ENCODE measurements around the gene ACIN1.

Gene ACIN1

GRCh38 chr14:23077962-23078361, 17.0 kb downstream of the ACIN1 start:
- Histone ChIP-seq H3K4me3 (ENCODE audit: low read depth, low read length) (peak overlapping the region; percentile 37), H3K27ac (ENCODE audit: low read depth, low read length) (peak overlapping the region; percentile 93), H3K36me3 (ENCODE audit: insufficient read depth, low read length) (peaks cover 40% of the 10 kb centered on the region)

DNA sequence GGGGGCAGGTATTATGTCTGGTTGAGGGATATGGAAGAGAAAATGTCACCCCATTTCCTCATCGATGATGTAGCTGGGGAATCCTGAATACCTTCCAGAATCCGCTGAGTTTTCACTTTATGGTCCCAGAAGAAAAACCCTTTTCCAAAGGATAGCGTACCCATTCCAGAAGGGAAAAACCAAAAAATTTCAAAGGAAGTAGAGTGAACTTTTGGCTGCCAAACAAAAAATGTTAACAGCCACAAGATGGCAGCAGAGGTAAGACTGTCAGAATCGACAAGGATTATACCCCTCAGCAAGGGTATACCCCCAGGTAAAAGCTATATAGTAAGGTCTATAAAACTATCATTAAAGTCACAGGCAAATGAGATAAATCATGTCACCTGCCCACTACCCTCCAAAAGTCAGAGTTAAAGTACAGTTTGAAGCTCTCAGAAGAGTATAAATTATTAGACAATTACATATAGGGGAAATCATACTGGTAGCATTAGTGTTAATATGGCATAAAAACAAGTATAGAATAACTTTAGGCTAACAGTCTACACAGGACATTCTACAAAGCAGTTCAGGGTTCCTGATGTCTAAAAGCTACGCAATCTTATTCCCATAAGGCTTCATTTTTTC, 18.0 kb downstream of the ACIN1 start:
- peaks cover 19% of the 10 kb centered on the region for H3K79me2 ChIP-seq (ENCODE audit: control insufficient read depth, insufficient read depth, low read length, unreplicated experiment)
- H3K4me3 ChIP-seq (ENCODE audit: low read depth, low read length), result peak overlapping the region; percentile 37; the same call in 1 of the 2 replicates
- peak overlapping the region; percentile 93 for H3K27ac ChIP-seq (ENCODE audit: low read depth, low read length)
- H3K36me3 ChIP-seq (ENCODE audit: insufficient read depth, low read length), result peaks cover 48% of the 10 kb centered on the region
- H3K4me1 ChIP-seq (ENCODE audit: control insufficient read depth, insufficient read depth, low read length, unreplicated experiment), result peaks cover 59% of the 10 kb centered on the region
- H3K27me3 ChIP-seq (ENCODE audit: insufficient read depth, low read length), result no peaks in the 10 kb centered on the region
- H2AFZ ChIP-seq (ENCODE audit: low read length, unreplicated experiment), result no peak overlapping the region

More at GRCh38 chr14:23077962-23078361, 17.0 kb downstream of the ACIN1 start:
- Histone ChIP-seq H3K27me3 (ENCODE audit: insufficient read depth, low read length) (no peaks in the 10 kb centered on the region), H2AFZ (ENCODE audit: low read length, unreplicated experiment) (no peak overlapping the region), H3K4me1 (ENCODE audit: control insufficient read depth, insufficient read depth, low read length, unreplicated experiment) (peaks cover 50% of the 10 kb centered on the region), H3K79me2 (ENCODE audit: control insufficient read depth, insufficient read depth, low read length, unreplicated experiment) (peaks cover 19% of the 10 kb centered on the region)

DNA sequence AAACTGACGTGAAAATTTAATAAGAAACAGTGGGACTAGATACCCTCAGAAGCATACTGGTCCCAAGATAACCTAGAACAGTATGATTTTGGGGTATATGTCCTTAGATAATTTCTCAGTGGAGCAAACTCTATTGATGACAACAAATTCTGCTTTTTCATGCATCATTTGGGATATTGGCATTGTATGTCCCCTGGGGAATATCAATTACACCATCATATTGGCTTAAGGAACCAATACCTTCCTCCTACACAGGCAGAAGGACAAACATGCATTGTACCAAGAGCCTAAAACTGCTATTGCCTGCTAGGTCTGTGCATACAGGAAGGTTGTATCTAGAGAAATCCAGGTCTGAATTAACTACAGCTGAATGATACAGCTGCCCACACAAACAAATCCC, 20.0 kb downstream of the ACIN1 start:
- Histone ChIP-seq H3K36me3 (ENCODE audit: insufficient read depth, low read length) (peaks cover 34% of the 10 kb centered on the region), H3K27ac (ENCODE audit: low read depth, low read length) (no peak overlapping the region), H3K27me3 (ENCODE audit: insufficient read depth, low read length) (no peaks in the 10 kb centered on the region), H3K4me1 (ENCODE audit: control insufficient read depth, insufficient read depth, low read length, unreplicated experiment) (peaks cover 47% of the 10 kb centered on the region), H3K79me2 (ENCODE audit: control insufficient read depth, insufficient read depth, low read length, unreplicated experiment) (peaks cover 33% of the 10 kb centered on the region), H3K4me3 (ENCODE audit: low read depth, low read length) (no peak overlapping the region), H2AFZ (ENCODE audit: low read length, unreplicated experiment) (no peak overlapping the region)

GRCh38 chr14:23071921-23072539, 22.9 kb downstream of the ACIN1 start:
- Histone ChIP-seq H2AFZ (ENCODE audit: low read length, unreplicated experiment) (no peak overlapping the region), H3K4me3 (ENCODE audit: low read depth, low read length) (peak overlapping the region; percentile 92), H3K79me2 (ENCODE audit: control insufficient read depth, insufficient read depth, low read length, unreplicated experiment) (peaks cover 58% of the 10 kb centered on the region), H3K4me1 (ENCODE audit: control insufficient read depth, insufficient read depth, low read length, unreplicated experiment) (peaks cover 41% of the 10 kb centered on the region), H3K36me3 (ENCODE audit: insufficient read depth, low read length) (peaks cover 39% of the 10 kb centered on the region), H3K27me3 (ENCODE audit: insufficient read depth, low read length) (no peaks in the 10 kb centered on the region), H3K27ac (ENCODE audit: low read depth, low read length) (peak overlapping the region; percentile 71)

DNA sequence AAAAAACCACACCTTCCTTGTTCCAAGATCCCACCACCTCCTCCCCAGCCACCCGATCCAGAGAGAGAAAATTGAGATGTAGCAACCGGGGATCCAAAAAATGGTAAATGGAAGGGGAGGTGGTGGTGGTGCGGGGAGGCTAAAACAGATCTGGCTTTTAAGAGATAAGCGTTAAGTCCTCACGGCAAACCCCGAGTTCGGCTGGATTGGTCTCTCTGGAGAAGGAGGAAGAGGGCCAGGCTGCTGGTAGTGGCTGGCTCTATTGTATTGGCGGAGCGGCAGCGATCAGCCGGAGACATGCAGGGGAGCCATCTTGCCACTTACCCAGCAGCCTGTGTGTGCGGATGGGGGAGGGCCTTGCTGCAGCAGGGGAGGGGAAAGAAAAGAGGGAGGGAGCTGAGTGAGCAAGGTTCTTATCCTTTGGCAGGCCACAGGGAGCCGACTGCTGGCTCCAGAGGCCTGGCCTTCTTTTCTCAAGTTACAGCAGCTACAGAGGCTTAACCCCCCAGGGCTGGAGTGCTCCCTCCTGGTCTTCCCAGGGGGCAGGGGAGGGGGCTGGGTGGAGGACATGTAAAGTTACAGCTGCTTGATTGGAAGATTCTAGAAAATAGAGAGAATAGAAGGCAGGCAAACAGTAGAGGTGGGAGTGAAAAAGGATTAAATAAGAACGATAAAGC, 23.6 kb downstream of the ACIN1 start:
- peaks cover 37% of the 10 kb centered on the region for H3K4me1 ChIP-seq (ENCODE audit: control insufficient read depth, insufficient read depth, low read length, unreplicated experiment)
- H3K36me3 ChIP-seq (ENCODE audit: insufficient read depth, low read length), result peaks cover 36% of the 10 kb centered on the region
- H3K27ac ChIP-seq (ENCODE audit: low read depth, low read length), result peak overlapping the region; percentile 71
- H3K79me2 ChIP-seq (ENCODE audit: control insufficient read depth, insufficient read depth, low read length, unreplicated experiment), result peaks cover 59% of the 10 kb centered on the region
- no peak overlapping the region for H2AFZ ChIP-seq (ENCODE audit: low read length, unreplicated experiment)
- no peaks in the 10 kb centered on the region for H3K27me3 ChIP-seq (ENCODE audit: insufficient read depth, low read length)
- peak overlapping the region; percentile 92 for H3K4me3 ChIP-seq (ENCODE audit: low read depth, low read length)

- Histone ChIP-seq H3K4me1 (ENCODE audit: control insufficient read depth, insufficient read depth, low read length, unreplicated experiment) (peaks cover 37% of the 10 kb centered on the region), H3K27me3 (ENCODE audit: insufficient read depth, low read length) (no peaks in the 10 kb centered on the region), H3K27ac (ENCODE audit: low read depth, low read length) (peak overlapping the region; percentile 71), H3K36me3 (ENCODE audit: insufficient read depth, low read length) (peaks cover 39% of the 10 kb centered on the region), H2AFZ (ENCODE audit: low read length, unreplicated experiment) (no peak overlapping the region), H3K4me3 (ENCODE audit: low read depth, low read length) (peak overlapping the region; percentile 92), H3K79me2 (ENCODE audit: control insufficient read depth, insufficient read depth, low read length, unreplicated experiment) (peaks cover 59% of the 10 kb centered on the region)
Measured at GRCh38 chr14:23070262-23071129, 24.4 kb downstream of the ACIN1 start.

DNA sequence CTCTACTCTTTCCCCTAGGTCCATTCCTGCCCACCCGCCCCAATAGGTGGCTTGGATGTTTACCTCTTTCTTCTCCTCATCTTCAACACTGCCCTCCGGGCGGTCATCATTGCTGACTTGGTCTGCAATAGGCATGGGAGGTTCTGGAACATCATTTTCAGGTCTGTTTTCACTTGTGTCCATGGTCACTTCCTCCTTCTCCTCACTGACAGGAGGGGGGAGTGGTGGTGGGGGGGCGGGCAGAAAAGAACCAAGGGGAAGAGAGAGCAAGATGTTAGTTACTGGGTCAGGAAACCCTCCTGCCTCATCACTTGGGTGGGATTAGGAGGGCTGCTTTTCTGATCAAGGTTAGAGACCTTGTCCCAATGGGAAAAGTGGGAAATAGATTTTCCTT, 25.5 kb downstream of the ACIN1 start:
- no peaks in the 10 kb centered on the region for H3K27me3 ChIP-seq (ENCODE audit: insufficient read depth, low read length)
- peak overlapping the region; percentile 30 for H3K4me3 ChIP-seq (ENCODE audit: low read depth, low read length)
- H3K4me1 ChIP-seq (ENCODE audit: control insufficient read depth, insufficient read depth, low read length, unreplicated experiment), result peaks cover 37% of the 10 kb centered on the region
- peak overlapping the region; percentile 48 for H3K27ac ChIP-seq (ENCODE audit: low read depth, low read length)
- H3K79me2 ChIP-seq (ENCODE audit: control insufficient read depth, insufficient read depth, low read length, unreplicated experiment), result peaks cover 52% of the 10 kb centered on the region
- H3K36me3 ChIP-seq (ENCODE audit: insufficient read depth, low read length), result peaks cover 41% of the 10 kb centered on the region
- no peak overlapping the region for H2AFZ ChIP-seq (ENCODE audit: low read length, unreplicated experiment)

DNA sequence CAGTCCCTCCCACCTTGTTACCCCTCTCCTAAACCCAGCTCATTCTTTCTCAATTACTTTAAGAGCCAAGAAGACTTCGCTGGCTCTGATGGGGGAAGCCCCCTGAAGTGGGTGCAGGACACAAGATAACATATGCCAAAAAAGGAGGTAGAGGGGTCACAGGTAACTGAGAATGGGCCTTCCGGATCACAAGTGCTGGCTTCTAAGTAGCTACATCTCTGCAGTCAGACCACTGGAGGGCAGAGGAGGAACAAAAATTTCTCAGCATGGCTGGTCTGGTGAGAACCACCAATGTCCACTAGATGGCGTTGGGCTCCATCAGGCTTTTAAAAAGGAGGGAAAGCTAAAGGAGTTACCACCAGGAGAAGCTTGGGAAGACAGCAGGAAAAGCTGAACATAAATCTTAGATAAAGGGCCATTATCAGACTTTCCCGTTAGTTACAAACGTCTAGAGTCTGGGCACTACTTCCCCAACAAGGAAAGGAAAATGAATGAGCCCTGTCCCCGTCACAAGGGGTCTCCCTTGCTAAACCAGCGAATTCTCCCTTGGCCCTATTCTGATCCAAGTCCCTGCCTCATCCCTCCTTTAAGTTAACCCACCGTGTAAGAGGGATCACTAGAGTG, 26.0 kb downstream of the ACIN1 start:
- H3K36me3 ChIP-seq (ENCODE audit: insufficient read depth, low read length), result peaks cover 44% of the 10 kb centered on the region
- H3K4me1 ChIP-seq (ENCODE audit: control insufficient read depth, insufficient read depth, low read length, unreplicated experiment), result peaks cover 37% of the 10 kb centered on the region
- peak overlapping the region; percentile 30 for H3K4me3 ChIP-seq (ENCODE audit: low read depth, low read length)
- no peaks in the 10 kb centered on the region for H3K27me3 ChIP-seq (ENCODE audit: insufficient read depth, low read length)
- peak overlapping the region; percentile 48 for H3K27ac ChIP-seq (ENCODE audit: low read depth, low read length)
- peaks cover 52% of the 10 kb centered on the region for H3K79me2 ChIP-seq (ENCODE audit: control insufficient read depth, insufficient read depth, low read length, unreplicated experiment)
- no peak overlapping the region for H2AFZ ChIP-seq (ENCODE audit: low read length, unreplicated experiment)

GRCh38 chr14:23067847-23068788, 26.8 kb downstream of the ACIN1 start:
- Histone ChIP-seq H3K27me3 (ENCODE audit: insufficient read depth, low read length) (no peaks in the 10 kb centered on the region), H2AFZ (ENCODE audit: low read length, unreplicated experiment) (no peak overlapping the region), H3K4me1 (ENCODE audit: control insufficient read depth, insufficient read depth, low read length, unreplicated experiment) (peaks cover 37% of the 10 kb centered on the region), H3K36me3 (ENCODE audit: insufficient read depth, low read length) (peaks cover 51% of the 10 kb centered on the region), H3K27ac (ENCODE audit: low read depth, low read length) (no peak overlapping the region), H3K4me3 (ENCODE audit: low read depth, low read length) (peak overlapping the region; percentile 22; the same call in 1 of the 2 replicates), H3K79me2 (ENCODE audit: control insufficient read depth, insufficient read depth, low read length, unreplicated experiment) (peaks cover 52% of the 10 kb centered on the region)

Data from ACC112 (cell line).